Neural progenitor cell (in vitro differentiated cells): Measurements from ENCODE around the gene EBP.

Source experiments
- EZH2 ChIP-seq: fragments of 200-600 bp; sonication (generic); IDR thresholded peaks from 2 replicates; pipeline ENCODE4 v1.6.1; 2017; ENCODE audit warnings: antibody characterized with exemption, mild to moderate bottlenecking, moderate library complexity
- EZH2phosphoT487 ChIP-seq: fragments of 200-600 bp; sonication (generic); IDR thresholded peaks from 2 replicates; pipeline ENCODE4 v1.6.1; 2017; ENCODE audit warnings: antibody characterized with exemption
- TF ChIP-seq, protein P1 (sequence below): fragments of 200-600 bp; sonication (generic); IDR thresholded peaks from 2 replicates; pipeline ENCODE4 v1.5.1; 2017; ENCODE audit warnings: antibody characterized with exemption, mild to moderate bottlenecking

DNA sequence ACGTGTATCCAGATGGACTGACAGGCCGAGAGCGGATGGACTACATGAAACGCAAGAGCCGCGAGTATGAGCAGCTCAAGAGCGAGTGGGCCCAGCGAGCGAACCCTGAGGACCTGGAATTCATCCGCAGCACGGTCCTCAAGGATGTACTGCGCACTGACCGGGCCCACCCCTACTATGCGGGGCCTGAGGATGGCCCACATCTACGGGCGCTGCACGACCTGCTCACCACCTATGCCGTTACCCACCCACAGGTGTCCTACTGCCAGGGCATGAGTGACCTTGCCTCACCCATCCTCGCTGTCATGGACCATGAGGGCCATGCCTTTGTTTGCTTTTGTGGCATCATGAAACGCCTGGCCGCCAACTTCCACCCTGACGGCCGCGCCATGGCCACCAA lies 38.0 kb downstream of the EBP start:
- TF ChIP-seq, protein P1, sequence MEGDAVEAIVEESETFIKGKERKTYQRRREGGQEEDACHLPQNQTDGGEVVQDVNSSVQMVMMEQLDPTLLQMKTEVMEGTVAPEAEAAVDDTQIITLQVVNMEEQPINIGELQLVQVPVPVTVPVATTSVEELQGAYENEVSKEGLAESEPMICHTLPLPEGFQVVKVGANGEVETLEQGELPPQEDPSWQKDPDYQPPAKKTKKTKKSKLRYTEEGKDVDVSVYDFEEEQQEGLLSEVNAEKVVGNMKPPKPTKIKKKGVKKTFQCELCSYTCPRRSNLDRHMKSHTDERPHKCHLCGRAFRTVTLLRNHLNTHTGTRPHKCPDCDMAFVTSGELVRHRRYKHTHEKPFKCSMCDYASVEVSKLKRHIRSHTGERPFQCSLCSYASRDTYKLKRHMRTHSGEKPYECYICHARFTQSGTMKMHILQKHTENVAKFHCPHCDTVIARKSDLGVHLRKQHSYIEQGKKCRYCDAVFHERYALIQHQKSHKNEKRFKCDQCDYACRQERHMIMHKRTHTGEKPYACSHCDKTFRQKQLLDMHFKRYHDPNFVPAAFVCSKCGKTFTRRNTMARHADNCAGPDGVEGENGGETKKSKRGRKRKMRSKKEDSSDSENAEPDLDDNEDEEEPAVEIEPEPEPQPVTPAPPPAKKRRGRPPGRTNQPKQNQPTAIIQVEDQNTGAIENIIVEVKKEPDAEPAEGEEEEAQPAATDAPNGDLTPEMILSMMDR: no peak
- TF ChIP-seq EZH2 (no peak), EZH2phosphoT487 (no peak)
